HUDEP-2 (cell line): ENCODE results near the gene SH3RF3.

ENCODE experiments used
- DNase-seq, 76 experiments: peaks; one replicate each; lab custom pipeline; 2025; ENCODE audit not compliant: unreplicated experiment in 76 of 76; lab: John Stamatoyannopoulos, UW

SH3RF3 gene

DNA sequence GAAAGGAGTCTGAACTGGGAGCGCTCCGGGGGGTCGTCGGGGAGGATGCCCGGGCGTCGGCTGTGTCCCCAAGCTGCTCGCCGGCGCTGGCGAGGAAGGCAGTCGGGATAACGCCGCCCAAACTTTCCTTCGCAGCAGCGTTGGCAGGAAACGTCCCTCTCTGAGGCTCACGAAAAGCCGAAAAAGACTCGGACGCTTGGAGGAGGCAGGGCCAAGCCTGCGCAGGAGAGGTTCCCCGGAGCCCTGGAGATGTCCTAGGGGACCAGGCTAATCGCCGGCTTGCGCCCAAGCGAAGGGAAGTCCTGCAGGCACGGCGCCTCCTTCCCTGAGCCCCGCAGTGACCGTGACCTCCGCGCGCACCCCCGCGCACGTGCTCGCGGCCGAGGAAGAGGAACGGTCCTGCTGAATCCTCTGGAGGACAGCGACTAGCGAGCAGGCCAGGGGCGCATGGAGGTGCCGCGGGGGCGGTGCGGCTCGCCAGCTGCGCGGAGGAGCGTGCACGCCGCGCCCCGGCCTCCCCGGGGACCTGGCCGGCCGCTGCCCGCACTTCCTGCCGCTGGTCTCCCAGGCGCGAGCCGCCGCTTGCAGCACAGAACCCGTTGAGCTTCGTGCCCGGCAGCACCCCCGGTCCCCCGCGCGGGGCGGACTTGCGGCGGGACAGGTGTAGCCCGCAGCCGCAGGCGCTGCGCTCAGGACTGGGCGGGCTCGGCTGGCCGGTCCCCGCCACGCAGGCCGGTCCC, at the start of gene SH3RF3:
Gene SH3RF3, plus strand, starts transcription at position 590 of the 740 bp plus-strand sequence.
- DNase-seq, result peak in 1 of 76 experiments; percentile 4

GRCh38 chr2:109079590-109079989, 49.4 kb upstream of the SH3RF3 start:
- DNase-seq, result no peak

GRCh38 chr2:109080109-109080508, 48.9 kb upstream of the SH3RF3 start:
- DNase-seq, result no peak

DNA sequence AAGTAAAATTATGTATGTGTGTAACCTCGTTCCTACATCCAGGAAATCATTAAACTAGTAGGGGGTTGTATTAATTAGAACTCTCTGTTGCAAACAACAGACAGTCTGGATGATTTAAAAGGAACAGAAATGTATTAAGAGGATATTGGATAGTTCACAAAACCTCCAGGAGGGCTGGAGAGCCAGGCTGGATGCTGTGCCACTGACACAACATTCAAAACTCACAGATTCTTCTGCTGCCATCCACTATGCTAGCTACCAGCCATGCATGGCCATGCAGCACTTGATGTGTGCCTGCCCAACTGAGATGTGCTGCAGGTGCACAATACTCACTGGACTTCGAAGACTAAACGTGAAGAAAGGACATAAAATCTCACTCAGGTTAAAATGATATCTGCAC, 48.2 kb upstream of the SH3RF3 start:
- DNase-seq, result no peak

- no peak for DNase-seq
Measured at GRCh38 chr2:109081374-109081773, 47.6 kb upstream of the SH3RF3 start.

DNA sequence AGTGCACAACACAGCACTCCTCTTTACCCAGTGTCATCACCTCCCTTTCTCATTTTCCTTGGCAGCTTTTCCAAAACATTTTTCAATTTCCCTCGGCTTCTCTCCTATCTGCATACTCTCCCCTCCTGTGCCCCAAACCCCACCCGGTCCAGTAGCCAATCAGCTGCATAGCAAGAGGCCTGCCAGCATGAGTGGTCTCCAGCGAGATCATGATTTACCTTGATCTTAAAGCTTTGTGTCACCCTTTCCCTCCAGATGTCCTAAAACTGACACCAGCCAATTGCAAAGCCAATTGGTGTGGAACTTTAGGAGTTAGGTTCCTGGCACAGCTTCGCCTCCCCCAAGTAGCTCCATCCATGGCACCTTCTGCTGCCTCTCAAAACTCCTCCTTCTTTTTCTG, 45.2 kb upstream of the SH3RF3 start:
- no peak for DNase-seq

- DNase-seq, result no peak
Measured at GRCh38 chr2:109084341-109084740, 44.7 kb upstream of the SH3RF3 start.

GRCh38 chr2:109085912-109086742, 42.9 kb upstream of the SH3RF3 start:
- DNase-seq, result no peak

GRCh38 chr2:109086743-109087020, 42.3 kb upstream of the SH3RF3 start:
- no peak for DNase-seq

DNA sequence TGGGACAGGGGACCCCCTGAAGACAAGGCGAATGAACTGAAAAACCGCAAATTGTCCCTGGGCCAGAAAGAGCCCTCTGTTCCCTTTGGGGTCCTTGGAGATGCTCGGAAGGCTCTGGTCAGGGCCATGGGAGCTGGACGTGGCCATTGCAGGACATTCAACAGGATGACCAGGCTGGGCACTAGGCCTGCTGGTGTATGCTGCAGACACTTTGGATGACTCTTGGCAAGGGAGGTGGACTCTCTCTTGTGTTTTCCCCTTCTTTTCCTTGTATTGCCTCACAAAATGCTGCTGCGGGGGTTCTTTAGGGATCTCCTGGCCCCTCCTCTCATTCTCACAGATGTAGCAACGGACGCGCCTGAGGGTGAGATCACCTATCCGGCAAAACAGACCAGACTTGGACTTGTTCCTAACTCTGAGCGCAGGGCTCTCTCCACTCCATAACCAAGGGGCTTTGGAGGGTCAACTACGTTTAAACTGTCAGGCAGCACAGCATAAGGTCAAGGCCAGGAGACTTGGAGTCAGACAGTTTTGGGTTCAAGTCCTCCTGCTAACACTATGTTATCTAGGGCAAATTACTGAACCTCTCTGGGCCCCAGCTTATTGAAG, 41.8 kb upstream of the SH3RF3 start:
- no peak for DNase-seq

DNA sequence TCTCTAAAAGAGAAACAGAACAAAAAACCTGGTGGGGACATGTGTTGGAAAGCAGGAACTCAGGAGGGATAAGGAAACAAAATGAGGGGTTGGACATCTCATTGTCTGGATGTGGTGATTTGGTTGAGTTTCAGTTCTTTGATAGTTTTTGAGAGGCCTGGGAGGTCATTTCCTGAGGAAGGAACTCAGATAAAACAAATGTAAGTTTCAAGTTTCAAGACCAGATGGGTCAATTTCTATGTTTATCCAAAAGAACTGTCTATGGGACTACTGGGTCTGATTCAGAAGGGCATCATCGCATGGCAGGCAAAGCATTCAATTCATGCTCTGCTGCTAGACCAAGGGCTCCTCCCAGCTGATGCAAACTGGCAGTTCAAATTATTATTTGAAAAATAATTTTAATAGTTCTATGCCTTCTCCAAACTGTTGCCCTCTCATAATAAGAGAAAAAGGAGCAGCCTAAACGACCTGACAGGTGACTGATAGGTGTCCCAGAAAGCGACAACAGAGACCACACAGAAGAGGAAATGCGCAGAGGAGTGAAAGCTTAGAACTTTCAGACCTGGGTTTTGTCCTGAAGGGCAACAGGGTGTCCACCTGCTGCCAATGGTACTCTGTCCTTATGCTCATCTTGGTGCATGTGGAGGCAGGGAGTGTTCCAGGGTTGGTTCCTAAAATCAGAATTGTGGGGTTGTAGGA, 39.3 kb upstream of the SH3RF3 start:
- DNase-seq, result no peak

GRCh38 chr2:109091526-109091925, 37.5 kb upstream of the SH3RF3 start:
- DNase-seq, result no peak

DNA sequence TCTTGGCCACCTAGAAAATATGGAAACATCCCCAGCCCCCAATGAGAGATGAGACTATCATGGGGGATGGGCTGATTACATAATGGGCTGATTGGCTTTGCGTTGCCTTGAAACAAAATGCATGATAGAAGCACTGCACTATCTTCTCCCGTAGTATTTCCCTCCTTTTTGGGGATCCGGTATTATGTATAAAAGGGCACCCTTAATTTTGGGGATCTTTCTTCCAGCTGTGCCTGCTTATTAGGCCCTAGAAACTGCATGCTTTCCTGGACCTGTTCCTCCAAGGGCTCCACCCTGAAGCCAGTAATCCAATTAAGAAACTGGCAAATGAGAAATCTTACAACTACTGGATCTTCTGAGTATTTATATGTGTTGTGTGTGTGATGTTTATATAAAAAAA, 34.9 kb upstream of the SH3RF3 start:
- no peak for DNase-seq

GRCh38 chr2:109098251-109098920, 30.6 kb upstream of the SH3RF3 start:
- DNase-seq, result no peak

- no peak for DNase-seq
Measured at GRCh38 chr2:109098921-109099273, 30.1 kb upstream of the SH3RF3 start.

- no peak for DNase-seq
Measured at GRCh38 chr2:109102588-109103233, 26.3 kb upstream of the SH3RF3 start.

DNA sequence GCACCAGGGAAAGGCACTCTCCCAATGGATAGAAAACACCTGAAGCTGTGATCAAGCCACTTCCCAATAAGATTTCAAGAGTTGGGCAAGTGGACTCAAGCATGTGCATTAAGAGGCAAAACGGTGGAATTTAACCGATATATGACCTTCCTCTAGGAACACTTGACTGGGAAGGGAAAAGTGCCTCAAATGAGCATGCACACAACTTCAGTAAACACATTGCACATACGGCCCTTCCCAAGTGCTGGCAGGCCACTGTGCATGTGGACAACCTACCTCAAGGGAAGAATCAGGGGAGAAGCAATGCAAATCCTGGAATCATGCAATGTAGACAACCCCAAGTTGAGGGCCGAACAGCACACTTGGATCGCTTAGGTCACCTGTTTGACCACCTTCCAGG, 23.9 kb upstream of the SH3RF3 start:
- no peak for DNase-seq

DNA sequence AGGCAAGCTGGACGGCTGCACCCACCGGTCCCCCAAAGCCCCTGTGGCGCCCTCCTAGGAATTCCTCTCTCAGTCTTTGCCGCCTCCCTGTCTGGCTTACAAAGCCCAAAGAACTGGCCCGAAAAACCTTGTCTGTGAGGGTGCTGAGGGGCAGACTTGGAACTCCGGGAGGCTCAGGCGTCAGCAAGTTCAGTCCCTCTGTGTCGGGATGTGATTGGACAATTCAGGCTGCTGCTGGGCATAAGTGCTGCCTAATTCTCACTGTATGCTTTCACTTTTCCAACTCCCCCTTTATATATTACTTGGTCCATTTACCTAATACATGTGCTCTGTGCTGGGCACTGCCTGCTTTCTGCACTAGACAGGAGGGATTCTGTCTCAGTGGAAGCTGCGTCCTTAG, 20.3 kb upstream of the SH3RF3 start:
- DNase-seq, result no peak

DNA sequence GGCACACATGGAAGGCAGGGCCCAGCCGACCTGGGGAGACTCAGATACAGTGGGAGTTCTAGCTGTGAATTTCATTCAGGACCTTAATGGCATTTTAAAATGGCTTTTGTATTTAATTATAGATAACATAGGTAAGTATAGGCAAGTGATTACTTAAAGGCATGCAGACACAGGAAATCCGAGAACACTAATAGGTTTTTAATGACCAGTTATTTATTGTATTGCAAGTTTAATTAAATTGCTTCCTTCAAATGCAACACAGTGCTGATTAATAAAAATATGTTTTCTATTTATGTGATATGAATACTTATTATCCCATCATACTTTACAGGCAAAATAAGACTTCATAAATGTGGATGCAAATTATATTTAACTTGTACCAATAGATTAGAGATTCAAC, 19.7 kb upstream of the SH3RF3 start:
- no peak for DNase-seq

DNA sequence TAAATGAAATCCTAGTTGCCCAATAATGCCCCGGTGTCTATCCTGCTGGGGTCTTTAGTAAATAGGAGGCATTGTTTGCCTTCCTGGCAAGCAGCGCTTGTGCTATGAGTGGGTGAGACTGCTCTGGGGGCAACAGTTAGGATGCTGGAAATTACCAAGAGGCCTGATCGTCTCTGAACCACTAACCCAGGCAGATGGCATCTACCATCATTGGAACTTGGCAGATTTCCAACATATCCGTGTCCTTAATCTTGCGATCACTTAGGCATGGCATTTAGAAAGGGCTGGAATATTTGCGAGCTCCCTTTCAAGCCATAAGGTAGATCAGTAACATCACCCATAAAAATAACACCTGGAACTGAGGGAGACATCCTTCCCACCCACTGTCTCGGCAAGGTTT, 18.8 kb upstream of the SH3RF3 start:
- no peak for DNase-seq
